ENCODE measurements around the gene TCF12. TPM values are rescaled to one million over a fixed set of nuclear protein-coding genes. Genes with fewer than 3 reads are reported as not detected.

The TCF12 gene
- total RNA-seq, 1 donor from 2014 or later: 194 TPM

- H3K4me1 Mint-ChIP-seq: peaks cover 33% of the 10 kb centered on the region
- no peaks in the 10 kb centered on the region for H3K9me3 Mint-ChIP-seq
- H3K27me3 Mint-ChIP-seq (ENCODE audit: low read depth): peaks cover 4% of the 10 kb centered on the region
- no peaks in the 10 kb centered on the region for H3K36me3 Mint-ChIP-seq
- H3K27ac Mint-ChIP-seq: no peak overlapping the region
- TF ChIP-seq CTCF (IDR thresholded peaks at IDR 0.05; ENCODE audit: unreplicated experiment): no peak
- DNase-seq (ENCODE audit: low spot score in 2 of 2, unreplicated experiment in 2 of 2): no peak
- H3K4me3 Mint-ChIP-seq: no peak overlapping the region
Measured at GRCh38 chr15:57329582-57330367, 411.3 kb downstream of the TCF12 start.

DNA sequence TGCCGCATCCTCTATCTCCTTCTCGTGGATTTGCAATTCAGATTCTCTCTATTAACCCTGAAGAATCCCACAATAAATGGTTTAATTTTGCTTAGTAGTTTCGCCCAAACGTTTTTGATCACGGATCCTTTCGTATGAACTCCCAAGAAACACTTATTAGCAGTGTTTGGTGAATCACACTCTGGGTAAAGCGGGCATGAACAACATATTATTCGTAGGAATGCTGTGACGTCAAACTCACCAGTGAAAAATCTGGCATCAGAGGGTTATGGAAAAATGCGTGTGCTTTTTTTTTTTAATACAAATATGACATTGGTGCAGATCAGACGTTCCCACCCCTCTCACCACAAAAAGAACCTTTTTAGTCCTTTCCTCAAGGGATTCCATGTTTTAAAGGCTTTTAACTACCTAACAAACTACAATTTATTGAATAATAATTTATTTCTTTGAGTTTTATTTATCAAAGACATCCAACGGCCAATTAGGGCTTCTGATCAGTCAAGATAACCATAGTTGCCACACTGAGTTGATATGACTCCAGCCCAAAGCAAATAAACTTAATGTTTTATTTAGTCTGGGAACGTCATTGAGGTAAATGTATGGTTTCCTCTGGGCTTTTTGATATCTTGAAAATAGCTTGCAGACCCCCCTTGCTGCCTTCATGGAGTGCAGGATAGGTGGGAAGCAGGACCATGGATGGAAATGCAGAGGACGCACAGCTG is 412.3 kb downstream of the TCF12 start:
- Mint-ChIP-seq H3K27ac (no peak overlapping the region), H3K4me1 (peaks cover 37% of the 10 kb centered on the region), H3K4me3 (no peak overlapping the region), H3K9me3 (no peaks in the 10 kb centered on the region), H3K36me3 (no peaks in the 10 kb centered on the region), H3K27me3 (ENCODE audit: low read depth) (peaks cover 4% of the 10 kb centered on the region)
- TF ChIP-seq CTCF (IDR thresholded peaks at IDR 0.05; ENCODE audit: unreplicated experiment): no peak
- no peak for DNase-seq (ENCODE audit: low spot score in 2 of 2, unreplicated experiment in 2 of 2)

DNA sequence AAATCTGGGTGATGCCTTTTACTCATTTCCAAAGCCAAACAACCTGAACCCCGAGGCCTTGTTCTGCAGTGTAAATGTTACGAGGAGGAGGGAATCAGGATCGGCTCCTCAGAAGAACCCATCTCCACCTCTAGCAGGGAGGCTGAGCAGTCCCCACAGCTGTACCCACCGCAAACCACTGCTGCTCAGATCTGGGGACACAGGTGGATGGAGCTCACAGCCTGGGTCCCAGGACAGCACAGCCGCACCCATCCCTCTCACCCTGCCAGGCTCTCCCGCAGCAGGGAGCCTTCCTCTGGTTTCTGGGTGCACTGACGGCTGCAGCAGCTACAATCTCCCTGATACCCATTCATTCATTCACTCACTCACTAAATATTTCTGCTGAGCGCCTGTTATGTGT is 413.9 kb downstream of the TCF12 start:
- Mint-ChIP-seq H3K27ac (no peak overlapping the region), H3K27me3 (ENCODE audit: low read depth) (peaks cover 4% of the 10 kb centered on the region), H3K4me3 (no peak overlapping the region), H3K36me3 (no peaks in the 10 kb centered on the region), H3K4me1 (peaks cover 37% of the 10 kb centered on the region), H3K9me3 (no peaks in the 10 kb centered on the region)
- TF ChIP-seq CTCF (IDR thresholded peaks at IDR 0.05; ENCODE audit: unreplicated experiment): no peak
- DNase-seq (ENCODE audit: low spot score in 2 of 2, unreplicated experiment in 2 of 2): no peak

- Mint-ChIP-seq H3K36me3 (no peaks in the 10 kb centered on the region), H3K27ac (no peak overlapping the region), H3K4me1 (peaks cover 29% of the 10 kb centered on the region), H3K4me3 (no peak overlapping the region), H3K27me3 (ENCODE audit: low read depth) (peaks cover 1% of the 10 kb centered on the region), H3K9me3 (no peaks in the 10 kb centered on the region)
- no peak for DNase-seq (ENCODE audit: low spot score in 2 of 2, unreplicated experiment in 2 of 2)
- TF ChIP-seq CTCF (IDR thresholded peaks at IDR 0.05; ENCODE audit: unreplicated experiment): no peak
Measured at GRCh38 chr15:57333487-57333886, 415.0 kb downstream of the TCF12 start.

DNA sequence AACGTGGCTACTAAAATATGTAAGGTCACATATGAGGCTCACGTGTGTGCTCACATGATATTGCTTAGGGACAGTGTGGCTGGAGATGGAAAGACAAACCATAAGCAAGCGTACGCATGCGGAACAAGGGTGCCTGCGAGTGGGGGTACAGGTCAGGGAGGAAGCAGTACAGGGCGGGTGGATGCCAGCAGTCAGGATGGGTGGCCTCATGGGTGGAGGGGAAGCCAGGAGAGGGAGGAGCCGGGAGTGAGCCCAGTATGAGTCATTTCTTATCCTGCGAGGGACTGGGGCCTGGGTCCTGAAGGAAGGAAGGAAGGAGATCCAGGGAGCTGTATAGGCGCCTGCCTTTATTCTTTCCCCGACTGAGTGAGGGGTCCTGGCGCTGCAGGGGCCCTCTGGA is 415.8 kb downstream of the TCF12 start:
- Mint-ChIP-seq H3K27ac (no peak overlapping the region), H3K27me3 (ENCODE audit: low read depth) (no peaks in the 10 kb centered on the region), H3K4me3 (no peak overlapping the region), H3K9me3 (no peaks in the 10 kb centered on the region), H3K4me1 (peaks cover 28% of the 10 kb centered on the region), H3K36me3 (no peaks in the 10 kb centered on the region)
- TF ChIP-seq CTCF (IDR thresholded peaks at IDR 0.05; ENCODE audit: unreplicated experiment): no peak
- no peak for DNase-seq (ENCODE audit: low spot score in 2 of 2, unreplicated experiment in 2 of 2)

All from mesothelial cell of epicardium (in vitro differentiated cells).